ENCODE results near the gene RETSAT. TPM values are rescaled to one million over a fixed set of nuclear protein-coding genes. Genes with fewer than 3 reads are reported as not detected.

RETSAT gene
- total and polyA plus RNA-seq, 2 donors (not counting 1 experiment from before 2014, with no cell fraction given) = 13.0 to 28.1 TPM

GRCh38 chr2:85390941-85391669 lies 36.8 kb upstream of the RETSAT start:
- H3K79me2 ChIP-seq (ENCODE audit: control insufficient read depth, insufficient read depth, low read length) = no peaks in the 10 kb centered on the region
- WGBS (ENCODE audit: insufficient coverage) = 97% methylated on average over 7 of the region's 11 CpGs
- Mint-ChIP-seq H3K9me3 (ENCODE audit: insufficient read depth) (no peaks in the 10 kb centered on the region), H3K4me3 (peak overlapping the region; percentile 15), H3K27me3 (no peaks in the 10 kb centered on the region), H3K27ac (peak overlapping the region; percentile 71), H3K4me1 (peaks cover 31% of the 10 kb centered on the region)
- H3K4me2 ChIP-seq (replicated peaks; ENCODE audit: low read depth, low read length, poor library complexity, severe bottlenecking) = no peak overlapping the region
- ChIA-PET CTCF (interaction anchor here (0.7 to 7.9 kb wide), 15 partner anchors 14 to 246 kb away, joined by 3 to 182 read pairs (median 4); partner anchors contain the start of genes GGCX, MAT2A, RNF181 and SH2D6), POLR2A (interaction anchor here (0.7 to 2.6 kb wide), 10 partner anchors 18 to 284 kb away, joined by 3 to 14 read pairs (median 4); partner anchors contain the start of genes C2orf68, CAPG, MAT2A and SH2D6)
- ATAC-seq (ENCODE audit: low read depth) = peak; percentile 25
- no peak overlapping the region for H2AFZ ChIP-seq (ENCODE audit: insufficient read depth, low read depth, low read length, poor library complexity, severe bottlenecking)
- peak overlapping the region; percentile 68 to 81 for H3K27ac ChIP-seq (ENCODE audit: low read length in 2 of 2)
- peak; percentile 80 for DNase-seq
- H3K9ac ChIP-seq (ENCODE audit: low read length) = no peak overlapping the region
- no peak for TF ChIP-seq EZH2 (IDR thresholded peaks at IDR 0.05; ENCODE audit: borderline replicate concordance, insufficient read depth, low read depth, low read length, poor library complexity, severe bottlenecking)
- TF ChIP-seq CTCF (IDR thresholded peaks at IDR 0.05) = peak; percentile 81
- no peaks in the 10 kb centered on the region for H4K20me1 ChIP-seq (ENCODE audit: control insufficient read depth, insufficient read depth, low read length, poor library complexity, severe bottlenecking)
- H3K4me3 ChIP-seq (ENCODE audit: control extremely low read depth in 1 of 5, extremely low read depth in 1 of 5, insufficient read depth in 1 of 5, low read depth in 2 of 5, low read length in 4 of 5) = no peak overlapping the region
- H3K36me3 ChIP-seq (replicated peaks in 1 of 2; ENCODE audit: control extremely low read depth in 1 of 2, control insufficient read depth in 1 of 2, extremely low read depth in 1 of 2, insufficient read depth in 2 of 2, low read length in 1 of 2) = peaks cover 0 to 58% of the 10 kb centered on the region in 2 experiments
- no peaks in the 10 kb centered on the region for H3K9me3 ChIP-seq (ENCODE audit: control extremely low read depth in 1 of 3, control insufficient read depth in 2 of 3, insufficient read depth in 1 of 3, low read length in 2 of 3)
- H3K4me1 ChIP-seq (ENCODE audit: control insufficient read depth in 2 of 2, insufficient read depth in 2 of 2, low read length in 2 of 2) = peaks cover 25 to 26% of the 10 kb centered on the region in 2 donors
- intact Hi-C loops (cut with micrococcal nuclease) = loop anchor here (1.0 to 5.0 kb wide), 4 partner anchors 64 to 316 kb away; partner anchors contain the start of genes TGOLN2 and TMEM150A
- H3K27me3 ChIP-seq (replicated peaks in 1 of 4; ENCODE audit: control extremely low read depth in 1 of 4, control insufficient read depth in 3 of 4, insufficient read depth in 4 of 4, low read length in 3 of 4) = no peaks in the 10 kb centered on the region
